GM21723 (cell line): ENCODE measurements around the gene SIRT3.
"Not testable (repeated sequence)": the region's sequence is repeated elsewhere in the genome, so short reads cannot be mapped to it uniquely, and the experiment has no call there.

Experiments
- ATAC-seq: cut with Tn5 transposase; IDR thresholded peaks from one replicate; pipeline ENCODE4 v1.9.1; 2021; ENCODE audit warnings: mild to moderate bottlenecking, moderate library complexity; ENCODE audit not compliant: unreplicated experiment

Gene SIRT3

GRCh38 chr11:180242-180641, 55.9 kb downstream of the SIRT3 start:
- not testable (repeated sequence) for ATAC-seq
